OCI-LY1 (cell line): ENCODE measurements around the gene MERTK.

Experiments used
- EZH2 ChIP-seq: fragments of 200-600 bp; sonication (generic), shearing (Covaris generic); IDR thresholded peaks from 2 replicates; pipeline ENCODE4 v1.8.0; 2017; ENCODE audit warnings: borderline replicate concordance, mixed run types, mild to moderate bottlenecking, antibody characterized with exemption, low read length, moderate library complexity, mixed read lengths
- TF ChIP-seq, protein P1 (sequence below): fragments of 200-600 bp; sonication (generic), shearing (Covaris generic); IDR thresholded peaks from 2 replicates; pipeline ENCODE4 v1.5.1; 2017; ENCODE audit warnings: mild to moderate bottlenecking, antibody characterized with exemption, low read length, moderate library complexity, mixed read lengths

DNA sequence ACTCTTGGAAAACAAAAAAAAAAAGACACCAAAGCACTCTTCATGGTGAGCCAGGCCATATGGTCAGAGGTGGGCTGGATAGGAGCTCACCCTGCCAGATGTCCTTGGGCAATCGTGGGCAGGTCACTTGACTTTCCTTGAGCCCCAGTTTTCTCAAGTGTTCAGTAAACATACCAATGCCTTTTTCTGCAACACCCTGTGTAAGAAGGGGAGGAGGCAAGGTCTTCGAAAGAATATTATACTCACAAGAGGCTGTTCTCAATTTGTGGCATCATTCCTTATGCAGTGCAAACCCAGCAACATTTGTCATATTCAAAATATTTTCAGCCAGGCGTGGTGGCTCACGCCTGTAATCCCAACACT lies 133.8 kb downstream of the MERTK start:
- TF ChIP-seq, protein P1, sequence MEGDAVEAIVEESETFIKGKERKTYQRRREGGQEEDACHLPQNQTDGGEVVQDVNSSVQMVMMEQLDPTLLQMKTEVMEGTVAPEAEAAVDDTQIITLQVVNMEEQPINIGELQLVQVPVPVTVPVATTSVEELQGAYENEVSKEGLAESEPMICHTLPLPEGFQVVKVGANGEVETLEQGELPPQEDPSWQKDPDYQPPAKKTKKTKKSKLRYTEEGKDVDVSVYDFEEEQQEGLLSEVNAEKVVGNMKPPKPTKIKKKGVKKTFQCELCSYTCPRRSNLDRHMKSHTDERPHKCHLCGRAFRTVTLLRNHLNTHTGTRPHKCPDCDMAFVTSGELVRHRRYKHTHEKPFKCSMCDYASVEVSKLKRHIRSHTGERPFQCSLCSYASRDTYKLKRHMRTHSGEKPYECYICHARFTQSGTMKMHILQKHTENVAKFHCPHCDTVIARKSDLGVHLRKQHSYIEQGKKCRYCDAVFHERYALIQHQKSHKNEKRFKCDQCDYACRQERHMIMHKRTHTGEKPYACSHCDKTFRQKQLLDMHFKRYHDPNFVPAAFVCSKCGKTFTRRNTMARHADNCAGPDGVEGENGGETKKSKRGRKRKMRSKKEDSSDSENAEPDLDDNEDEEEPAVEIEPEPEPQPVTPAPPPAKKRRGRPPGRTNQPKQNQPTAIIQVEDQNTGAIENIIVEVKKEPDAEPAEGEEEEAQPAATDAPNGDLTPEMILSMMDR = no peak
- TF ChIP-seq EZH2 = no peak
